Activated T-helper 1 cell treated with anti-CD3 and anti-CD28 coated beads, Interleukin-12 subunit alpha, Interleukin-12 subunit beta, Interleukin-2, Interleukin-4 antibody, amounts not matched to agents 30 ng/mL and 10 ng/mL and 1 ng/mL, durations not matched to agents 14 hours and 24 hours and 36 hours (primary cell): ENCODE results near the gene RAB37. TPM values are rescaled to one million over a fixed set of nuclear protein-coding genes. Genes with fewer than 3 reads are reported as not detected.

Experiments
- DNase-seq: peaks from one replicate; pipeline ENCODE4 v3.0.0; 2021; ENCODE audit warnings: low spot score
- H3K27ac Mint-ChIP-seq: one replicate; pipeline ENCODE4 v1.8.0; 2021; ENCODE audit warnings: mild to moderate bottlenecking, mixed read lengths
- H3K27me3 Mint-ChIP-seq: one replicate; pipeline ENCODE4 v1.8.0; 2022; ENCODE audit warnings: mild to moderate bottlenecking, moderate library complexity, mixed read lengths; ENCODE audit not compliant: insufficient read depth
- H3K36me3 Mint-ChIP-seq: one replicate; pipeline ENCODE4 v1.8.0; 2021; ENCODE audit warnings: low read depth, mixed read lengths
- H3K4me1 Mint-ChIP-seq: one replicate; pipeline ENCODE4 v1.8.0; 2021; ENCODE audit warnings: low read depth, mixed read lengths
- H3K4me3 Mint-ChIP-seq: one replicate; pipeline ENCODE4 v1.8.0; 2021; ENCODE audit warnings: mild to moderate bottlenecking, moderate library complexity, mixed read lengths
- H3K9me3 Mint-ChIP-seq: one replicate; pipeline ENCODE4 v1.8.0; 2021; ENCODE audit warnings: mixed read lengths
- intact Hi-C: fragments of 100-400 bp; cut with micrococcal nuclease; formaldehyde crosslinking; loops from one replicate; pipeline ENCODE4 v1.15.1; 2024
- total RNA-seq: library from RNA; stranded (reverse); gene quantifications from 2 replicates; pipeline ENCODE4 v1.2.3, GENCODE V29; 2022

RAB37 gene
- total RNA-seq, 1 donor from 2014 or later = 6.1 TPM

DNA sequence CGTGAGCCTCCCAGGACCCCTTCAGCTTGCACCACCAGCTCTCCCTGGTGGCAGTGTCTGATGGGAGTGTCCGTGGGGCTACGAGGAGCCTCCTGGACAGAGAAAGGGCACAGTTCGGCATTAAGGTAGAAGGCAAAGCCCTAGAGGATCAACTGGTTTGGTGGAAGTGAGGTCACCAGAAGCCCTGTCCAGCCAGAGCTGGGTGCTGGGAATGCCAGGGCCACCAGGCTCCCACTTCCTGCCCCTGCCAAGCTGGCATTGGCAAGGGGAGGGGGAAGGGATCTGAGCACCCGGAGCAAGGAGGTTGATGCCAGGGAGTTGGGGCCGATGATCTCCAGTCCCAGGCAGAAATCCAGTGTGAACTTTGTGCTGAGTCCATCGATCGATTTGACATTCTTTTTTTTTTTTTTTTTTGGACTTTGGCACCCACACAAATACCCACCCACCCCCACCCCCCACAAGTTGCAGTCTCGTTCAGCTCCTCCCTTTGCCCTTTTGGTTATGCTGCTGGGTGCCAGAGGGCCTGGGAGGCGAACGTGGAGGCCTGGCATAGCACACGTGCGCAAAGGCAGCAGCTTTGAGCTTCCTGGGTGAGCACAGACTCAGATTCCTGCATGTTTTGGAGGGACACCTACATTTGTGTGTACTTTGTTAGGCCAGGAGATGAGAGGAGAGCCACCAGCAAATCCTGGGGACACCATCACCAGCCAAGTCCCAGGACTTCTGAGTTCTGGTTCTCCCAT is 13.4 kb downstream of the RAB37 start:
- intact Hi-C loops = loop anchor here (1.0 kb wide), 2 partner anchors 9 to 30 kb away; no protein-coding TSS in a partner anchor
- peak overlapping the region; percentile 91 for H3K27ac Mint-ChIP-seq
- H3K4me1 Mint-ChIP-seq = peaks cover 68% of the 10 kb centered on the region
- DNase-seq = no peak
- peak overlapping the region; percentile 95 for H3K4me3 Mint-ChIP-seq
- H3K9me3 Mint-ChIP-seq = no peaks in the 10 kb centered on the region
- H3K27me3 Mint-ChIP-seq = no peaks in the 10 kb centered on the region
- H3K36me3 Mint-ChIP-seq = peaks cover 29% of the 10 kb centered on the region

DNA sequence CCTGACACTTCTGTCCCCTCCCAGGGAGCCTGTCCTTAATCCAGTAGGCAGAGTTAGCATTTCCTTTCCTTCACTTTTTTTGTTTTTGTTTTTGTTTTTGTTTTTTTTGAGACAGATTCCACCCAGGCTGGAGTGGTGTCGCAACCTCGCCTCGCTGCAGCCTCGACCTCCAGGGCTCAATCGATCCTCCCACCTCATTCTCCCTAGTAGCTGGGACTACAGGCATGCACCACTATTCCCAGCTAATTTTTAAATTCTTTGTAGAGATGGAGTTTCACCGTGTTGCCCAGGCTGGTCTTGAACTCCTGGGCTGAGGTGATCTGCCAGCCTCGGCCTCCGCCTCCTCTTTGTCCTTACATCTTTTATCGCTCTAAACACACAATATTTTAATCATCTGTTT is 15.4 kb downstream of the RAB37 start:
- Mint-ChIP-seq H3K4me3 (peak overlapping the region; percentile 95), H3K36me3 (peaks cover 29% of the 10 kb centered on the region), H3K27me3 (no peaks in the 10 kb centered on the region), H3K27ac (peak overlapping the region; percentile 65), H3K9me3 (no peaks in the 10 kb centered on the region), H3K4me1 (peaks cover 66% of the 10 kb centered on the region)
- intact Hi-C loops = no loop called here
- DNase-seq = no peak

- H3K27me3 Mint-ChIP-seq = no peaks in the 10 kb centered on the region
- H3K9me3 Mint-ChIP-seq = no peaks in the 10 kb centered on the region
- H3K4me3 Mint-ChIP-seq = peak overlapping the region; percentile 95
- H3K36me3 Mint-ChIP-seq = peaks cover 29% of the 10 kb centered on the region
- peaks cover 67% of the 10 kb centered on the region for H3K4me1 Mint-ChIP-seq
- no peak for DNase-seq
- intact Hi-C loops = no loop called here
- H3K27ac Mint-ChIP-seq = peak overlapping the region; percentile 65
These were observed 15.9 kb downstream of the RAB37 start for GRCh38 chr17:74752822-74753401.

DNA sequence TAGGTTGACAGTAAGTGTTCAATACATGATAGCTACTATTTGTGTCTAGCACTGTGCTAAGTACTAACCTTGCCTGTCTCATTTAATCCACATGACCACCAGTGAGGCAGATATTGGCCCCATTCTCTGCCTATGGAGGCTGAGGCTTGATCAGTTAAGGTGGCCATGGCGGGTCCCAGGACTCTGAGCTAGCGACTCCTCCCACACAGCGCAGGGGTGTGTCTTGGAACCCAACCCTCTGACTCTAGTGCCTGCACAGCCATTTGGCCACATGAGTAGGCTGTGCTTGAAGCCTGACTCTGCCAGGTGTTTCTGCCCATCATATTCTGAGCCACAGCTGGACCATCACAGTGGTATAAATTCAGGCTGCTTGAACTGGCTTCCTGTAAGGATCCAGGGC is 17.8 kb downstream of the RAB37 start:
- H3K4me1 Mint-ChIP-seq = peaks cover 82% of the 10 kb centered on the region
- intact Hi-C loops = no loop called here
- peaks cover 26% of the 10 kb centered on the region for H3K36me3 Mint-ChIP-seq
- H3K9me3 Mint-ChIP-seq = no peaks in the 10 kb centered on the region
- no peaks in the 10 kb centered on the region for H3K27me3 Mint-ChIP-seq
- DNase-seq = no peak
- H3K27ac Mint-ChIP-seq = no peak overlapping the region
- peak overlapping the region; percentile 17 for H3K4me3 Mint-ChIP-seq

DNA sequence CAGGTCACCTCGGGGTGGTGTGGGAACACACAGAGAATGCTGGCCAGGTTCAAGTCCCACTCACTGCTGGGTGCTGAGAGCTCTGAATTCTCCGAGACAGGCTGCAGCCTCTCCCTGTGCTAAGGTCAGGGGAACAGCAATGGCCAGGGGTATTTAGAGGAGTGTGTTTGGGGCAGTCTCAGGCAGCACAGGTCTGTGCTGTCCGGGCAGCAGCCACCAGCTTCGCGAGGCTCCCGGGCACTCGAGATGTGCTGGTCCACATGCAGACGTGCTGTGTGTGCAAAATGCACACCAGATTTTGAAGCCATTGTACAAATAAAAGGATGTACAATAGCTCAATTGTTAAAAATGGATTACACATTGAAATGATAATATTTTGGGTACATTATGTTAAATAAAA is 18.5 kb downstream of the RAB37 start:
- Mint-ChIP-seq H3K4me3 (no peak overlapping the region), H3K36me3 (peaks cover 22% of the 10 kb centered on the region), H3K27ac (peak overlapping the region; percentile 29), H3K27me3 (no peaks in the 10 kb centered on the region), H3K4me1 (peaks cover 83% of the 10 kb centered on the region), H3K9me3 (no peaks in the 10 kb centered on the region)
- intact Hi-C loops = no loop called here
- DNase-seq = no peak

GRCh38 chr17:74756891-74757290 is 19.8 kb downstream of the RAB37 start:
- no peak for DNase-seq
- Mint-ChIP-seq H3K27me3 (no peaks in the 10 kb centered on the region), H3K4me1 (peaks cover 72% of the 10 kb centered on the region), H3K36me3 (peaks cover 10% of the 10 kb centered on the region), H3K4me3 (no peak overlapping the region), H3K9me3 (no peaks in the 10 kb centered on the region), H3K27ac (no peak overlapping the region)
- intact Hi-C loops = no loop called here

DNA sequence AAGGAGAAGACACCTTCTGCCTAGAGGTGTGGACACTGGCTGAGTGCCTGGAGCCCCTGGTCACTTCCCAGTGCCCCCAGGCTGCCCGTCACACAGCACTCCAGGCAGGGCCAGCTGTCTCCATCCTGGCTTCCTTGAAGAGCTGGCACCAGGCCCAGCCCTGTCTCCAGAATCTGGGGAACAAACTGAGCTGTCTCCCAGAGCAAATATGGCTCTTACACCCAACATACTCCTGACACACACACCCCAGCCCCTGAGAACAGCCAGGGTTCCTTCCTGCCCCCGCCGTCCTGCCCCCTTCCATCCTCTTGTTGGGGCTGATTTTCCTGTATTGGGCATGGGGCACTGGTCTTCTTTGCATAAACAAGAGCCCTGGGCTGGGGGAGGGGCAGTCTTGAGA is 20.4 kb downstream of the RAB37 start:
- H3K4me1 Mint-ChIP-seq = peaks cover 66% of the 10 kb centered on the region
- H3K4me3 Mint-ChIP-seq = no peak overlapping the region
- peaks cover 7% of the 10 kb centered on the region for H3K36me3 Mint-ChIP-seq
- intact Hi-C loops = no loop called here
- DNase-seq = no peak
- H3K27me3 Mint-ChIP-seq = no peaks in the 10 kb centered on the region
- no peak overlapping the region for H3K27ac Mint-ChIP-seq
- no peaks in the 10 kb centered on the region for H3K9me3 Mint-ChIP-seq

GRCh38 chr17:74757931-74758847 is 21.1 kb downstream of the RAB37 start:
- no peaks in the 10 kb centered on the region for H3K27me3 Mint-ChIP-seq
- H3K4me3 Mint-ChIP-seq = peak overlapping the region; percentile 75
- intact Hi-C loops = loop anchor here (2.0 kb wide), 1 partner anchor 15 kb away; no protein-coding TSS in a partner anchor
- no peaks in the 10 kb centered on the region for H3K9me3 Mint-ChIP-seq
- peaks cover 59% of the 10 kb centered on the region for H3K4me1 Mint-ChIP-seq
- peak overlapping the region; percentile 68 for H3K27ac Mint-ChIP-seq
- peaks cover 3% of the 10 kb centered on the region for H3K36me3 Mint-ChIP-seq
- DNase-seq = no peak

DNA sequence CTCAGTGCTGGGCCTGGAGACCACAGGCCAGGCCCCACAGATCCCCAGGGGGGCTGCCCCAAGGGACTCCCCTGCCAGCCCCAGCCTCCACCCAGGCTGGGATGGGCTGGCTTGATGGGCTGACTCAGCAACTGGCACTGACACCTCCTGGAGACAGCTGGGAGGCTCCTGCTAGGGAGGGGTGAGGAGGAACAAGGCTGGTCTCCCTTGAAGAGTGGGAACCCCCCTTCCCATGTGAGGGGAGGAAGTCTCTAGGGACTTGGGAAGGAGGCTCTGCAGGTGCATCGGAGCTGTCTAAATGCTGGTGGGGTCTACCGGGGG is 21.8 kb downstream of the RAB37 start:
- H3K4me3 Mint-ChIP-seq = peak overlapping the region; percentile 75
- DNase-seq = no peak
- H3K27ac Mint-ChIP-seq = peak overlapping the region; percentile 68
- H3K36me3 Mint-ChIP-seq = peaks cover 3% of the 10 kb centered on the region
- intact Hi-C loops = loop anchor here (1.0 to 2.0 kb wide), 2 partner anchors 8 to 16 kb away; no protein-coding TSS in a partner anchor
- H3K9me3 Mint-ChIP-seq = no peaks in the 10 kb centered on the region
- H3K27me3 Mint-ChIP-seq = no peaks in the 10 kb centered on the region
- peaks cover 54% of the 10 kb centered on the region for H3K4me1 Mint-ChIP-seq

DNA sequence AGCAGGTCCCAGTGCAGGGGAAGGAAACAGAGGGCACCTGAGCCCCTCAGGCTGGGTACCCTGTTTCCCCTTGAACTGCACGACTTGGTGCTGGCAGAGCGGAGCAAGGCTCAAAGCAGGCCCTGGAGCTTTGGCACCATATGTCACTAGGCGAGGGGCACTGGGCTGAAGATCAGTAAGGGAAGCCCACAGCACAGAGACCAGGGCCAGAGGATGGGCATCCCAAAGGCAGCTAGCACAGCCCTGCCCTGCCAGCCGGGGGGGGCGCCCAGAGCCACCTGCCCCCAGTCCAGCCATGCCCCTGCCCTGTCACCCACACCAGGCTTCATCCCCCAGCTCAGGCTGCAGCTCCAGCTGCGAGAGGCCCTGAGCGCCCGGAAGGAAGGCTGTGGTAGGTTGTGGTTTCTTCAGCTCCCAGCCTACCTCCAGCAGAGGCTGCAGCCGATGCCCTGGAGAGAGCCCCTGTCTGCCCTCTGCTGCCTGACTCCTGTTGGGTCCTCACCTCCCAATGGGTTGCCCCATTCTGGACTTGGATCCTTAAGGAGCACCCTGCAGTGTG is 22.3 kb downstream of the RAB37 start:
- Mint-ChIP-seq H3K9me3 (no peaks in the 10 kb centered on the region), H3K27me3 (no peaks in the 10 kb centered on the region), H3K4me1 (peaks cover 54% of the 10 kb centered on the region), H3K36me3 (peaks cover 3% of the 10 kb centered on the region), H3K4me3 (peak overlapping the region; percentile 75), H3K27ac (peak overlapping the region; percentile 68)
- intact Hi-C loops = loop anchor here (1.0 to 2.0 kb wide), 2 partner anchors 8 to 17 kb away; no protein-coding TSS in a partner anchor
- peak; percentile 57 for DNase-seq

- no peaks in the 10 kb centered on the region for H3K9me3 Mint-ChIP-seq
- intact Hi-C loops = loop anchor here (1.0 to 2.0 kb wide), 2 partner anchors 9 to 17 kb away; no protein-coding TSS in a partner anchor
- H3K4me1 Mint-ChIP-seq = peaks cover 49% of the 10 kb centered on the region
- peak overlapping the region; percentile 48 for H3K27ac Mint-ChIP-seq
- H3K4me3 Mint-ChIP-seq = peak overlapping the region; percentile 37
- H3K27me3 Mint-ChIP-seq = no peaks in the 10 kb centered on the region
- DNase-seq = no peak
- peaks cover 4% of the 10 kb centered on the region for H3K36me3 Mint-ChIP-seq
These were observed 22.9 kb downstream of the RAB37 start for GRCh38 chr17:74759941-74760340.

- Mint-ChIP-seq H3K27me3 (no peaks in the 10 kb centered on the region), H3K36me3 (peaks cover 8% of the 10 kb centered on the region), H3K4me1 (peaks cover 43% of the 10 kb centered on the region), H3K9me3 (no peaks in the 10 kb centered on the region), H3K27ac (peak overlapping the region; percentile 63), H3K4me3 (no peak overlapping the region)
- intact Hi-C loops = no loop called here
- DNase-seq = no peak
These were observed 23.5 kb downstream of the RAB37 start for GRCh38 chr17:74760404-74761105.
